GM18507 (cell line): ENCODE results near the gene GGNBP2.
"Not testable (repeated sequence)": the region's sequence is repeated elsewhere in the genome, so short reads cannot be mapped to it uniquely, and the experiment has no call there.

Experiments used
- DNase-seq: peaks from one replicate; pipeline ENCODE4 v3.0.0; 2011; ENCODE audit warnings: low read depth; ENCODE audit not compliant: insufficient read length; ENCODE audit errors: extremely low spot score
- FAIRE-seq: peaks from 2 replicates; lab custom pipeline; 2011; peaks lifted over from hg19 to GRCh38; lab: Jason Lieb, UNC

The GGNBP2 gene

GRCh38 chr17:36597866-36598777 is 53.4 kb downstream of the GGNBP2 start:
- FAIRE-seq, result no peak

DNA sequence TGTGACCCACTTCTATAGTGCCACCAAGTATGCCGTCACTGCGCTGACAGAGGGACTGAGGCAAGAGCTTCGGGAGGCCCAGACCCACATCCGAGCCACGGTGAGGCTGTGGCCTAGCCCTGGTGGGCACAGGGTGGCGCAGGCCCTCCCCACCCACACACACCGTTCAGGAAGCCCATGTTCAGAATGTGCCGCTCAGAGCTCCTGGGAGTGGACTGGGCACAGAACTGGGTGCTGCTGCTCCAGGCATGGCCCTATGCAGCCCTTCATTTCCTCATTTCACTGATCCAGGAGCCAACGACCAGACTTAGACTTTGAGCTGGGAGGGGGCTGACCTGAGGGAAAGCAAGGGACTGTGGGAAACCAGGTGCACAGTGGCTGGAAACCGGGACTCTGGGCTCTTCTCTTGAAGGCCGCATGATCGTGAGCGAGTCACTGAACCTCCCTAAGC is 54.3 kb downstream of the GGNBP2 start:
- DNase-seq, result no peak
- FAIRE-seq, result no peak

More at GRCh38 chr17:36597866-36598777, 53.4 kb downstream of the GGNBP2 start:
- no peak for DNase-seq

DNA sequence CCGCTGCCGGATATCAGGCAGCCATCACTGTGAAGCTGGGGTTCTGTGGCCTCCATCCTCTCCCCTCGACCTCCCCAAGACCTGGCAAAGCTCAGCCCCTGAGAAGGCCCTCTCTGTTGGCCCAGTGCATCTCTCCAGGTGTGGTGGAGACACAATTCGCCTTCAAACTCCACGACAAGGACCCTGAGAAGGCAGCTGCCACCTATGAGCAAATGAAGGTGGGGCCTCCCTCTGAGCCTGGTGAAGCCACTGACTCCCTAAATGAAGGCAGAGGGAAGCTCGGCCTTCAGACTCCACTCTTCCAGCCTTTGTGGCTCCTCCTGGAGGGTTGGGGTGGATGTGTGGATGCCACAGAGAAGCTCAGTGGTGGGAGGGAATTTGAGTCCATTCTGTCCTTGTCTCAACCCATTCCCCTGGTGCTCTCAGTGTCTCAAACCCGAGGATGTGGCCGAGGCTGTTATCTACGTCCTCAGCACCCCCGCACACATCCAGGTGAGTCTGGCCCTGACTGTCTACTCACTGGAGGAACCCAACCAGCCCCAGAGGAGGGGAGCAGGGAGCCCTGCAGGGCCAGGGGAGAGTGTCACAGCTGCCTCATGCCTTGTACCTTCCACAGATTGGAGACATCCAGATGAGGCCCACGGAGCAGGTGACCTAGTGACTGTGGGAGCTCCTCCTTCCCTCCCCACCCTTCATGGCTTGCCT is 55.0 kb downstream of the GGNBP2 start:
- FAIRE-seq (no peak), DNase-seq (no peak)

DNA sequence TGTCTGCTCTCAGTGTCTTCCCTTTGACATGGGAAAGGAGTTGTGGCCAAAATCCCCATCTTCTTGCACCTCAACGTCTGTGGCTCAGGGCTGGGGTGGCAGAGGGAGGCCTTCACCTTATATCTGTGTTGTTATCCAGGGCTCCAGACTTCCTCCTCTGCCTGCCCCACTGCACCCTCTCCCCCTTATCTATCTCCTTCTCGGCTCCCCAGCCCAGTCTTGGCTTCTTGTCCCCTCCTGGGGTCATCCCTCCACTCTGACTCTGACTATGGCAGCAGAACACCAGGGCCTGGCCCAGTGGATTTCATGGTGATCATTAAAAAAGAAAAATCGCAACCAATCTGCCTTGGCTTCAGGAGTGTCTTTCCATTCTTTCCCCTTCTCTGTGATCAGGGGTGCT is 55.7 kb downstream of the GGNBP2 start:
- no peak for FAIRE-seq
- no peak for DNase-seq

- FAIRE-seq (no peak), DNase-seq (no peak)
Observed at GRCh38 chr17:36600936-36601302, 56.2 kb downstream of the GGNBP2 start.

- FAIRE-seq, result no peak
- peak; percentile 90 for DNase-seq
Observed at GRCh38 chr17:36601303-36602029, 56.7 kb downstream of the GGNBP2 start, which contains the start of gene MRM1. TSS of gene MRM1 (plus strand) at chr17:36601583. CDS start at chr17:36601811, 228 bp downstream.

DNA sequence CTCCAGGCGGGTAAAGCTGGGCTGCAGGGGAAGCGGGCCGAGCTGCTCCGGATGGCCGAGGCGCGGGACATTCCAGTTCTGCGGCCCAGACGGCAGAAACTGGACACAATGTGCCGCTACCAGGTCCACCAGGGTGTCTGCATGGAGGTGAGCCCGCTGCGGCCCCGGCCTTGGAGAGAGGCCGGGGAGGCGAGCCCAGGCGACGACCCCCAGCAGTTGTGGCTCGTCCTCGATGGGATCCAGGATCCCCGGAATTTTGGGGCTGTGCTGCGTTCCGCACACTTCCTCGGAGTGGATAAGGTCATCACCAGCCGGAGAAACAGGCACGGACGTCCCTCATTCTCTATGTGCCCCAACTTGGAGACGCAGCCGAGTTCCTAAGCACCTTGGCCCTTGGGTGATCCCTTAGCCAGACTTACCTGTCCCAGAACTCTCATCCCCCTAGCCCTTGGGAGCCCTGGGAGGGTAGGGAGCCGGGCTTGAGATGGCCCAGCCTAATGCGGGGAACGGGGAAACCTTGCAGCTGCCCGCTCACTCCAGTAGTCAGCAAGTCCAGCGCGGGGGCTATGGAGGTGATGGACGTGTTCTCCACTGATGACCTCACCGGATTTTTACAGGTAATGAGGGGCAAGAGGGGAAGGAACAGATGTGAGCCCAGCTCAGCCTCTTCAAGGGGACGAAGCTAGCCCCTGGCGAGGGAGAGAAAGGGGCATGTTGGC is 57.5 kb downstream of the GGNBP2 start:
- no peak for FAIRE-seq
- DNase-seq, result no peak

GRCh38 chr17:36602924-36603384 is 58.2 kb downstream of the GGNBP2 start:
- no peak for DNase-seq
- no peak for FAIRE-seq

GRCh38 chr17:36605028-36605427 is 60.3 kb downstream of the GGNBP2 start:
- FAIRE-seq, DNase-seq: not testable (repeated sequence)

GRCh38 chr17:36608280-36608679 is 63.6 kb downstream of the GGNBP2 start:
- no peak for DNase-seq
- FAIRE-seq, result no peak

DNA sequence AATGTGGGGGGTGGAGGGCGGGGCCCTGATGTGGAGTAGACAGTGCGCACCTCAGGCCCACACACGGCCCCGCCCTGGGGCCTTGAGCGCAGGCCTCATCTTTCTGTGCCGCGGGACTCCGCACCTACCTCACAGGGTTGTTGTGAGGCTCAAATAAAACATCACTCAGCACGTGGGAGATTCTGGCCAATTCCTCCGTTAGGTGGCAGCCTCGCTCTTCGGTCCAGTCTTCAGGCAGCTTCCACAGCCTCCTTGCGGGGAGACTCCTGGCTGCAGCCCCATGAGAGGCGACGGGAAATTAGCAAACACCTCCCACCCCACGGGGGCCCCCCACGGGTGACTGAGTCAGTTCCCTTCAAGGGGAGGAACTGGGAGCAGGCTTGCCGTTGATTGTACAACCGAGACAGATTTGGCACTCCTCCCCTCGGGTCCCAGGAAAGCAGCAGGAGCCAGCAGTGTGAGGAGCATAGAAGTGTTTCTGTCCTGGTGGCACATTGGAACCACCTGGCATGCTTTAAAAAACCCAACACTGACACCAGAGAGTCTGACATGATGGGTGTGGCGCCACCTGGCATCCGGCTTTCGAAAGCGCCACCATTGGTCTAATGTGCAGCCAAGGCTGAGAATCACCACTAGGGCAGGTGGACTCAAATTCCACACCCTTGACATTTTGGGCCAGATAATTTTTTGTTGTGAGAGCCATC is 64.2 kb downstream of the GGNBP2 start:
- DNase-seq (no peak), FAIRE-seq (no peak)

- DNase-seq (no peak), FAIRE-seq (no peak)
Observed at GRCh38 chr17:36609498-36609862, 64.8 kb downstream of the GGNBP2 start.

GRCh38 chr17:36610474-36610873 is 65.8 kb downstream of the GGNBP2 start:
- FAIRE-seq, result no peak
- no peak for DNase-seq

- DNase-seq (no peak), FAIRE-seq (no peak)
Observed at GRCh38 chr17:36611345-36612072, 66.8 kb downstream of the GGNBP2 start.

GRCh38 chr17:36612323-36612722 is 67.6 kb downstream of the GGNBP2 start:
- FAIRE-seq (no peak), DNase-seq (no peak)

DNA sequence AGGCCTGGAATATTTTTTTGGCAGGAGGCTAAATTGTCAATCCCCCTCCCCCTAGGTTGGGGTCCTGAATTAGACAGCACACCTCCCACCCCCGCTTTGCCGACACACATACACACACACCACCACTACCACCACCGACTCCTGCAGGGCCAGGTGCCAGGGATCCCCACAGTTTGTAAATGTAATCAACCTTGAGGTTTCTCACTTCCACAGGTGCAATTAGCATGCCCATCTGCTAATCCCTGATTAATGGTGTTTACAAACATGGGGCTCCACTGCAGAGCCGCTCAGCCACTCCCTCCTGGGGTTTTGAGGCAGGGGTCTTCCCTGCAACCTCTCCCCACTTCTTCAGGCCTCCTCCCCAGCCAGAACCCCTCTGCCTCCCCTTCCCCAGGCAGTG is 68.4 kb downstream of the GGNBP2 start:
- FAIRE-seq (no peak), DNase-seq (no peak)

- FAIRE-seq (no peak), DNase-seq (no peak)
Observed at GRCh38 chr17:36614081-36614480, 69.4 kb downstream of the GGNBP2 start.

GRCh38 chr17:36614933-36615332 is 70.2 kb downstream of the GGNBP2 start:
- no peak for DNase-seq
- FAIRE-seq, result no peak
